Uterus (tissue), 2 donors: ENCODE data around the gene PCSK4.

ENCODE experiments used
- POLR2A ChIP-seq, 2 donors: fragments of 450-650 bp; IDR thresholded peaks; one replicate each; pipeline ENCODE4 v1.6.1; 2016; ENCODE audit warnings: antibody characterized with exemption in 2 of 2, mild to moderate bottlenecking in 1 of 2, moderate library complexity in 1 of 2
- TF ChIP-seq, protein P1 (sequence below), 4 experiments: fragments of 200-600 bp in 2 of 4; fragments of 450-650 bp in 2 of 4; sonication (generic) in 2 of 4; IDR thresholded peaks; one replicate each; pipeline ENCODE4 v1.5.1; 2016 to 2019; ENCODE audit warnings: antibody characterized with exemption in 4 of 4, mild to moderate bottlenecking in 2 of 4, moderate library complexity in 1 of 4

DNA sequence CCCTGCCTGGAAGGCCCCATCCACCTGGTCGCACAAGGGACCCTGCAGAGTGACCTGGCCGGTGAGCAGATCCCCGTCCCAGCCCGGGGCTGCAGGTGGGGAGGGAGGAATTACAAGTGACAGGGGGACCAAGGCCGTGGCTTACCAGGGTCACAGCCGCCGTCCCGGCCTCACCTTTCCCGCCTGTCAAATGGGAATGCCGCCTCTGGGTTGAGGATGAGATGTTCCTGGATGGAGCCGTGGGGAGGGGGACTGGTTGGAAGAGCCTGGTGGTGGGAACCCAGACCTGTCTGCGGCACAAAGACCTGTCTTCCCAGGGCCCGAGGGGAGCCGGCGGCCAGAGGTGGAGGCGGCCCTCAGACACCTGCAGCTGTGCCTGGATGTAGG is 39.3 kb upstream of the PCSK4 start:
- TF ChIP-seq, protein P1, sequence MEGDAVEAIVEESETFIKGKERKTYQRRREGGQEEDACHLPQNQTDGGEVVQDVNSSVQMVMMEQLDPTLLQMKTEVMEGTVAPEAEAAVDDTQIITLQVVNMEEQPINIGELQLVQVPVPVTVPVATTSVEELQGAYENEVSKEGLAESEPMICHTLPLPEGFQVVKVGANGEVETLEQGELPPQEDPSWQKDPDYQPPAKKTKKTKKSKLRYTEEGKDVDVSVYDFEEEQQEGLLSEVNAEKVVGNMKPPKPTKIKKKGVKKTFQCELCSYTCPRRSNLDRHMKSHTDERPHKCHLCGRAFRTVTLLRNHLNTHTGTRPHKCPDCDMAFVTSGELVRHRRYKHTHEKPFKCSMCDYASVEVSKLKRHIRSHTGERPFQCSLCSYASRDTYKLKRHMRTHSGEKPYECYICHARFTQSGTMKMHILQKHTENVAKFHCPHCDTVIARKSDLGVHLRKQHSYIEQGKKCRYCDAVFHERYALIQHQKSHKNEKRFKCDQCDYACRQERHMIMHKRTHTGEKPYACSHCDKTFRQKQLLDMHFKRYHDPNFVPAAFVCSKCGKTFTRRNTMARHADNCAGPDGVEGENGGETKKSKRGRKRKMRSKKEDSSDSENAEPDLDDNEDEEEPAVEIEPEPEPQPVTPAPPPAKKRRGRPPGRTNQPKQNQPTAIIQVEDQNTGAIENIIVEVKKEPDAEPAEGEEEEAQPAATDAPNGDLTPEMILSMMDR (IDR thresholded peaks at IDR 0.05): no peak
- no peak for TF ChIP-seq POLR2A (IDR thresholded peaks at IDR 0.05)
